Activated gamma-delta T cell (primary cell): Measurements from ENCODE around the gene CIAO1.
A peak's percentile ranks its signal among the peaks of the same experiment; 100 is the strongest.
"Not testable (repeated sequence)": the region's sequence is repeated elsewhere in the genome, so short reads cannot be mapped to it uniquely, and the experiment has no call there.

Source experiments
- DNase-seq: peaks from one replicate; lab custom pipeline; 2025; lab: John Stamatoyannopoulos, UW

The CIAO1 gene

GRCh38 chr2:96276787-96277499 is 10.9 kb downstream of the CIAO1 start:
- no peak for DNase-seq

GRCh38 chr2:96287273-96287856 is 21.3 kb downstream of the CIAO1 start:
- no peak for DNase-seq

DNA sequence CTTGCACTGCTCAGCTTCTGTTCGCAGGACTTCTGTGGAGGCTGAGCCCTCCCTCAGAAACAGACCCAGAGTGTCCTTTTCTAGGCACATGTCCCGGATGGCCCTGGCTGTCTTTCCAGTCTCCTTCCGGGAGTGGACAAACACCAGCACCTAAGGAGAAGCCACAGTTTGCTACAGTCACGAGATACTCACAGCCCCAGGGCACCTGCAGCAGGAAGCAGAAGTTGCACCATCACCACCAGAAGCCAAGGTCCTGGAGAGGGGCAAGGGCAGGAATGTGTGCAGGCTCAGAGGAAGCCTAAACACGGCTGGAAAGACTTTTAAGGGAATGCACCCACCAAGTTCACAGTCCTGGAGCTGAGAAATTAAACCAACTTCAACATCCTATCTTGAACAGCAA is 25.7 kb downstream of the CIAO1 start:
- no peak for DNase-seq

- DNase-seq = not testable (repeated sequence)
These were observed 28.2 kb downstream of the CIAO1 start for GRCh38 chr2:96294271-96294670.

GRCh38 chr2:96296925-96297324 is 30.9 kb downstream of the CIAO1 start:
- DNase-seq = no peak

DNA sequence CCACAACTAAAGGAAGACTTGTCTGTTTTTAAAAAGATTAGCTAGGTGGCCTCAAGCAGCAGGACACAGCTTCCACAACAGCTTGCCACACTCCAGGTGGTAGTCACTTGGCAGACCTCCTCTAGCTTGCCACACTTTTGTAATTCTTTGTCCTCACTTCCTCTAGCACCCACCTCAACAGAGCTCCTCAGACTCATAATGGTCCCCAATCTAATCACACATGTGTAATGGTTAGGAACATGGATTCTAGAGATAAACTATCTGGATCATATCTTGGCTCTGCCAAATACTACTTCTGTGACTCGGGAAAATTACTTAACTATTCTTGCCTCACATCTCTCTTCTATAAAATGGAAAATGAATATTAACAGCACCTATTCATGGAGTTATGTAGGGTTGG is 35.8 kb downstream of the CIAO1 start:
- no peak for DNase-seq

- no peak for DNase-seq
These were observed 38.6 kb downstream of the CIAO1 start for GRCh38 chr2:96304606-96305005.

DNA sequence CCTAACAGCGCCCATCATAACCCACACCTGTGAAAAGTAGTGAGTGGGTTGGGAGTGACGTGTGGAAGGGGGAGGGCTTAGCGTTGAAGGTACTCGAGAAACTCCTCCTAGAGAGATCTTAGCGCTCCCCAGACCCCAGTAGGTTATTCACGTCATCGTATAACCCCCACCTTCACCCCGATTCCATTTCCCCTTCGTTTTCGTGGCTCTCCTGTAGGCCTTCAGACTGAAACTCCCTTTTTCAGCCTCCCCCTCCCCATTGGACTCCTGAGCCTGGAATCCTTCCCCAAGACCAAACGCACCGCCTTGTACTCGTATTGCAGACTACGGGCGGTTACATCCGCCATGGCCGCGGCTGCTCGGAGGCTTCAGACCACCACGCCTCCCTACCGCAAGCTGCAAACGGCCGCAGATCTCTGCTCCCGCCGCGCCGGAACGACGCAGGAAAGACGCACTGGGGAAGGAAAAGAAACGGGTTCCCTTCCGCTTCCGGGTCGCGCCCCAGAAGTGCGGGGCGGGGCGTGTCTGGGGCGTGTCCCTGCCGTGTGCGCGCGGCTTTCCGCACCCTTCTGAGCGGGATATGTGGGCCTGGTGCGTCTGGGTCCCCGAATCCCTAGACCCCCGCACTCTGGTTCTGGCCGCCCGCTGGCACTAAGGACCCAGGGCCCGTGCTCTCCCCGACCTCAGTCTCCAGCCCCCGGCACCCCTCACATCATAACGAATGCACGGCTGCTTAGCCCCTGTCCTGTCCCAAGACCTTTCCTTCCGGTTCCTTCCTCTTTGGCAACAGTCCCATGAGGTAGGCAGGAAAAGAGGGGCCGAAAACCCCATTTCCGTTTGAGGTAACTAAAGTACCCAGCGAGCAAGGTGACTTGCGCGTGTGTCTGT is 39.3 kb downstream of the CIAO1 start, which contains the start of gene SNRNP200:
SNRNP200 (minus strand) TSS at position 456 of the 888 bp plus-strand sequence; CDS start at position 347, 109 bp downstream.
- peak; percentile 84 for DNase-seq

GRCh38 chr2:96305979-96306308 is 39.9 kb downstream of the CIAO1 start:
- DNase-seq = no peak

DNA sequence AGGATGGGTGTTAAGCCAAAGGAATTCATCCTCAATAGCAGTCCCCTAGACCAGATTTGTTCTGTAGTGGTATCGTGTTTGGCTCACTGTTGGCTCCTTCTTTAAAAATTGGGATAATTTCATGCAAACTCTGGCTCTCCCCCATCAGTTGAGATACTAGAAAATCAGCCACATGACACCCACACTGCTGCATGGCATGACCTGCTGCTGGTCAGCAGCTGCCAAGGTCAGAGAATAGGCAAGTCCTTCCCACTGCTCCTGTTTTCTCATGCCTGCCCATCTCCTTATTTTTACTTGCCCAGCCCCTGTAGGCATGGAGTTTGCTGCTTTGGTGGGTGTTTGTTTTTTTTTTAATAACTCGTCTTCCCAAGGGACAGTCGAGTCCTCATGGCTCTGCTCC is 40.3 kb downstream of the CIAO1 start:
- no peak for DNase-seq

DNA sequence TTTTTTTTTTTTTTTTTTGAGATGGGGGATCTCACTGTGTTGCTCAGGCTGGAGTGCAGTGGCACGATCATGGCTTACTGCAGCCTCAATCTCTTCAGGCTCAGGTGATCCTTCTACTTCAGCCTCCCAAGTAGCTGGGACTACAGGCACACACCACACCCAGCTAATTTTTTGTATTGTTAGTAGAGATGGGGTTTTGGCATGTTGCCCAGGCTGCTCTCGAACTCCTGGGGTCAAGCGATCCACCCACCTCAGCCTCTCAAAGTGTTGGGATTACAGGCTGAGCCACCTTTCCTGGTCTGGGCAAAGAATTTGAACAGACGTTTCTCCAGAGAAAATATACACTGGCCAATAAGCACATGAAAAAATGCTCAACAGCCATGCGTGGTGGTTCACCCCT is 42.2 kb downstream of the CIAO1 start:
- DNase-seq = no peak

- DNase-seq = no peak
These were observed 49.0 kb downstream of the CIAO1 start for GRCh38 chr2:96315005-96315399.

DNA sequence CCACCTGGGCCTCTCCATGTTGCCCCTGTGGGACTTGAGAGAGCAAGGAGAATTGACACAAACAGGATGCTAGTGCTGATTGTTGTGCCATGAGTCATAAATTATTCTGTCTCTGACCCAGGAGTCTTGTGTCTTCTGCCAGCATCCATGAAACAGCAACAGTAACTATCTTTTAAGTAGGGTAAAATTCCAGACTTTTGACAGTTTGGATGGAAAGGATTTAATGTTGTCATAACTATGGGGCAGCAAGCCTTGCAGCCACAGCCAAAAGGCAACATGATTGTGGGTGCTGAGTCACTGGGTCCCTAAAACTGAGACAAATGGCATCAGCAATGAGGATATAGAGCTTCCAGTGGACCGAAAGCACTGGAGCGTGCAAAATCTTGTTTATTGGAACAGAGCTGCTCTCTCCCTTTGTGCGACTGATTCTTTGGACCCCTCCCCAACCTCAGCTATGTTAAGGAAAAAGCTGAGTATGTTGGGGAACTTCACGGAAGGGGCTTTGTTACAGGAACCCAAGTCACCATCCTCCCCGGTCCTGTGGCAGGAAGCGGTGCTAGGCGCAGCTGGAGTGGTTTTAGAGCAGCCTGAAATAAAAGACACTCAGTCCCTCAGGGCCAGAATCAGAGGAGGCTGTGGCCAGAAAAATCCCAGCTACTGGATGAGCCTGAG is 49.5 kb downstream of the CIAO1 start:
- DNase-seq = no peak

DNA sequence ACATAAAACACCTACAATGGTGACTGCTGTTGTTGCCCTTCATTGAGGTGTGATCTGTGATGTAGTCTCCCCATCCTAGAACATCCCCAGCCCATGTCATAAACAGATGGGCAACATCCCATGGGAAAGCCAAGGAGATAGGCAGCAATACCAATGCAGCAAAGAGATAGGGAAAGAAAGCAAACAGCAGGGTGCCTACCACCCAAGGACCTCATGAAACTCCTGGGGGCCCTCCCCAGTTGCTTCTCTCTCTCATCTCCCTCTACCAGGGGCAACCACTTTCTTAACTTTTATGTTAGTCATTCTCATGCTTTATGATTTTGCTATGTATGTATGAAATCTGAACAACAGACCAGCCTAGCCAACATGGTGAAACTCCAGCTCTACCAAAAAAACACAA is 51.0 kb downstream of the CIAO1 start:
- DNase-seq = no peak

DNA sequence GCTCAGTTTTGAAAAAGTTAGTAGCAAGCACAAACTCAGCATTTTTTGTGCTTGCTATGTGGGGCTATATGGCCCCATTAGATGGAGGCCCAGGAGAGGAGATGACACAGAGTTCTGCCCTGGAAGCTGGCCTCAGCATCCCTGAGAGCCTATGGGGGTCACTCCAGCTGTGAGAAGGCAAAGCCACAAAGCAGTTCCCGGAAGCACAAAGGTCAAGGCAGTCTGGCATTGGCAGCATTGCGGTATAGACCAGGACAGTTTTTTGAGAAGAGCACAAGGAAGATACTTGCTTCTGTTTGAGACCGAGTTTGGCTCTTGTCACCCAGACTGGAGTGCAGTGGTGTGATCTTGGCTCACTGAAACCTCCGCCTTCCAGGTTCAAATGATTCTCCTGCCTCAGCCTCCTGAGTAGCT is 51.6 kb downstream of the CIAO1 start:
- no peak for DNase-seq

- DNase-seq = no peak
These were observed 52.7 kb downstream of the CIAO1 start for GRCh38 chr2:96318723-96319122.

DNA sequence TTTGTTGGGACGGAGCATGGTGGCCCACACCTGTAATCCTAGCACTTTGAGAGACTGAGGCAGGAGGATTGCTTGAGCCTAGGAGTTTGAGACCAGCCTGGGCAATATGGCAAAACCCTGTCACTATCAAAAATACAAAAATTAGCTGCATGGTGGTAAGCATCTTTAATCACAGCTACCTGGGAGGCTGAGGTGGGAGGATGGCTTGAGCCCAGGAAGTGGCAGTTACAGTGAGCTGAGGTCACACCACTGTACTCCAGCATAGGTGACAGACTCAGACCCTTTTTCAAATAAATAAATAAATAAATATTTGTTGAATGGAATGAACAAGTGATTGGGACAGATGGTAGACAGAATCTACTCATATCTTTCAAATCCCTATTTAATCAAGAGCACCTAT is 53.4 kb downstream of the CIAO1 start:
- no peak for DNase-seq

GRCh38 chr2:96320326-96320725 is 54.3 kb downstream of the CIAO1 start:
- no peak for DNase-seq

GRCh38 chr2:96320728-96321622 is 55.0 kb downstream of the CIAO1 start:
- no peak for DNase-seq
